Measurements from ENCODE around the gene POLR1G. TPM values are rescaled to one million over a fixed set of nuclear protein-coding genes. Genes with fewer than 3 reads are reported as not detected.

Gene POLR1G
- total and polyA plus RNA-seq, 7 donors = 6.0 to 12.5 (median 8.8) TPM

GRCh38 chr19:45444318-45445041 lies 38.0 kb downstream of the POLR1G start:
- peak; percentile 97 for DNase-seq
- Histone ChIP-seq H3K4me3 (peak overlapping the region; percentile 64), H3K36me3 (ENCODE audit: insufficient read depth in 1 of 2, low read depth in 1 of 2) (no peaks in the 10 kb centered on the region), H3K27me3 (ENCODE audit: insufficient read depth in 3 of 3, low read length in 2 of 3) (no peaks in the 10 kb centered on the region), H3K27ac (peak overlapping the region; percentile 85), H3K9me3 (no peaks in the 10 kb centered on the region), H3K4me1 (peaks cover 17% of the 10 kb centered on the region)
- intact Hi-C loops (cut with DNase I) = no loop called here
- TF ChIP-seq, protein P1, sequence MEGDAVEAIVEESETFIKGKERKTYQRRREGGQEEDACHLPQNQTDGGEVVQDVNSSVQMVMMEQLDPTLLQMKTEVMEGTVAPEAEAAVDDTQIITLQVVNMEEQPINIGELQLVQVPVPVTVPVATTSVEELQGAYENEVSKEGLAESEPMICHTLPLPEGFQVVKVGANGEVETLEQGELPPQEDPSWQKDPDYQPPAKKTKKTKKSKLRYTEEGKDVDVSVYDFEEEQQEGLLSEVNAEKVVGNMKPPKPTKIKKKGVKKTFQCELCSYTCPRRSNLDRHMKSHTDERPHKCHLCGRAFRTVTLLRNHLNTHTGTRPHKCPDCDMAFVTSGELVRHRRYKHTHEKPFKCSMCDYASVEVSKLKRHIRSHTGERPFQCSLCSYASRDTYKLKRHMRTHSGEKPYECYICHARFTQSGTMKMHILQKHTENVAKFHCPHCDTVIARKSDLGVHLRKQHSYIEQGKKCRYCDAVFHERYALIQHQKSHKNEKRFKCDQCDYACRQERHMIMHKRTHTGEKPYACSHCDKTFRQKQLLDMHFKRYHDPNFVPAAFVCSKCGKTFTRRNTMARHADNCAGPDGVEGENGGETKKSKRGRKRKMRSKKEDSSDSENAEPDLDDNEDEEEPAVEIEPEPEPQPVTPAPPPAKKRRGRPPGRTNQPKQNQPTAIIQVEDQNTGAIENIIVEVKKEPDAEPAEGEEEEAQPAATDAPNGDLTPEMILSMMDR (IDR thresholded peaks at IDR 0.05) = no peak
- WGBS, 3 donors = 8 to 14% (median 9%) methylated on average over 42 to 47 of the region's 47 CpGs
- ATAC-seq = peak; percentile 64 to 77 (median 70)

GRCh38 chr19:45445139-45445538 lies 38.7 kb downstream of the POLR1G start:
- no peak overlapping the region for H3K4me3 ChIP-seq
- H3K27me3 ChIP-seq (ENCODE audit: insufficient read depth in 3 of 3, low read length in 2 of 3) = no peaks in the 10 kb centered on the region
- H3K9me3 ChIP-seq = no peaks in the 10 kb centered on the region
- intact Hi-C loops (cut with DNase I) = no loop called here
- DNase-seq (no peak), ATAC-seq (no peak)
- no peaks in the 10 kb centered on the region for H3K36me3 ChIP-seq (ENCODE audit: insufficient read depth in 1 of 2, low read depth in 1 of 2)
- TF ChIP-seq, protein P1 (IDR thresholded peaks at IDR 0.05) = no peak
- 76 to 92% (median 88%) methylated on average over 4 of the region's 4 CpGs for WGBS, 3 donors
- peaks cover 23% of the 10 kb centered on the region for H3K4me1 ChIP-seq
- peak overlapping the region; percentile 85 for H3K27ac ChIP-seq

- no peak for ATAC-seq
- H3K27me3 ChIP-seq (ENCODE audit: insufficient read depth in 3 of 3, low read length in 2 of 3) = no peaks in the 10 kb centered on the region
- TF ChIP-seq, protein P1 (IDR thresholded peaks at IDR 0.05) = peak; percentile 21
- H3K4me3 ChIP-seq = no peak overlapping the region
- no peaks in the 10 kb centered on the region for H3K36me3 ChIP-seq (ENCODE audit: insufficient read depth in 1 of 2, low read depth in 1 of 2)
- no peaks in the 10 kb centered on the region for H3K9me3 ChIP-seq
- no peak for DNase-seq
- WGBS, 3 donors = 84 to 88% (median 87%) methylated on average over 6 of the region's 6 CpGs
- intact Hi-C loops (cut with DNase I) = no loop called here
- H3K4me1 ChIP-seq = peaks cover 18% of the 10 kb centered on the region
- H3K27ac ChIP-seq = no peak overlapping the region
Observed at GRCh38 chr19:45446295-45446694, 39.9 kb downstream of the POLR1G start.

DNA sequence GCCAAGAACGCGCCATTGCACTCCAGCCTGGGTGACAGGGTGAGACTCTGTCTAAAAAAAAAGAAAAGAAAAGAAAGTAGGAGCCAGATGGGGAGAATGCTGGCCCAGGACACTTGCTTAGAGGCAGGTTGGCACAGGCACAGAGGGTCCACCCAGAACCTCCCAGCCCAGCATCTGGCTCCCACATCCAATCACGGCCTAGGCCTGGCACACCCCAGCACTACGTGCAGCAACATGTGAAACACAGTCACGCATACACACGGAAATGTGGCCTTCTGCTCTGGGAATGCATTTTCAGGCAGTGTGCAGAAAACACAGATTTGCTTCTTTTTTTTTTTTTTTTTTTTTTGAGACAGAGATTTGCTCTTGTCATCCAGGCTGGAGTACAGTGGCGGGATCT lies 40.5 kb downstream of the POLR1G start:
- intact Hi-C loops (cut with DNase I) = no loop called here
- peaks cover 18% of the 10 kb centered on the region for H3K4me1 ChIP-seq

More for the DNA sequence above, 40.5 kb downstream of the POLR1G start:
- no peaks in the 10 kb centered on the region for H3K27me3 ChIP-seq (ENCODE audit: insufficient read depth in 3 of 3, low read length in 2 of 3)
- DNase-seq (no peak), ATAC-seq (no peak)
- H3K27ac ChIP-seq = no peak overlapping the region
- WGBS, 3 donors = 69 to 80% (median 74%) methylated on average over 7 of the region's 7 CpGs
- no peaks in the 10 kb centered on the region for H3K36me3 ChIP-seq (ENCODE audit: insufficient read depth in 1 of 2, low read depth in 1 of 2)
- no peaks in the 10 kb centered on the region for H3K9me3 ChIP-seq
- TF ChIP-seq, protein P1 (IDR thresholded peaks at IDR 0.05) = no peak
- no peak overlapping the region for H3K4me3 ChIP-seq

Measured in psoas muscle (tissue), 8 donors.